Stimulated activated CD8-positive, alpha-beta memory T cell treated with anti-CD3 and anti-CD28 coated beads, Interleukin-2, amount 100 ng/mL, for 1 hour (primary cell): ENCODE data around the gene HRH1.

Source experiments
- DNase-seq, 2 donors: peaks; one replicate each; pipeline ENCODE4 v3.0.0-alpha.2; 2020; ENCODE audit warnings: low read depth in 2 of 2

HRH1 gene

DNA sequence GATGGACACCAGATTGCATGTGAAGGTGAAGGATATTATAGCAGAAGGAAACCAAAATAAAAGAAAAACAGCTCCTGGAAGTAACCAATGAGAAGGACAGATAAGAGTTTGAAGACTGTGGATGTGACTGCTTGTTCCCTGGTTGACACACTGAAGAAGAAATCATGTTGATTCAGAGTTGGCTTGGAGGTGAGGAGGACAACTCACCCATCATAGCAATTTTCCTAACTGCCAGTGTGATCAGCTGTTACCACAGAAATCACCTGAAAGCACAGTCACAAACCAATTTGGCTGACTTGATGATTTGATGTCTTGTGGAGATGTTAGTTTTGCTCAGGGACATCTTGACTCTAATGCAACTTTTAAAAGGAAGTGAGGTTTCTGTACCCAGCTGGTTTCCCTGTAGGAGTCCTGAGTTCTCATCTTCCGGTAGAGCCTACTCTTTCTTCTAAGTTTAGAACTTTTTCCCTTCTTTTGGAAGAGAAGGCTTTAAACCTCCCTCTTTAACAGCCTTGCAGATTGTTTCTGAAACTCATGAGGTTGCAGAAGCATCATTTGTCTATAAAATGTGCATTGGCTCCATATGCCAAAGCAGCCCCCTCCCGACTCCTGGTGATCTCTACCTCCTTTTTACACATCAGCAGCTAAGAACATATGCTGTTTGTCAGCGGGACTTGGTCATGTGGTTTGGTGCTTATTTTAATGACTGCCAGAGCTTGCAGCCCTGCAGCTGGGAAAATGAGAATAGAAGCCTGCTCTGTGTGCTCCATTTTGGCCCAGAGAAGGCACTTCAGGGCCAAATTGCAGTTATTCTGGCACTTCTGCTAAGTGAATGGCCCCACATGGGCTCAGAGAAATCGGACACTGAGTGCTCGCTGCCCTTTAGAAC lies 128.2 kb downstream of the HRH1 start:
- no peak for DNase-seq

DNA sequence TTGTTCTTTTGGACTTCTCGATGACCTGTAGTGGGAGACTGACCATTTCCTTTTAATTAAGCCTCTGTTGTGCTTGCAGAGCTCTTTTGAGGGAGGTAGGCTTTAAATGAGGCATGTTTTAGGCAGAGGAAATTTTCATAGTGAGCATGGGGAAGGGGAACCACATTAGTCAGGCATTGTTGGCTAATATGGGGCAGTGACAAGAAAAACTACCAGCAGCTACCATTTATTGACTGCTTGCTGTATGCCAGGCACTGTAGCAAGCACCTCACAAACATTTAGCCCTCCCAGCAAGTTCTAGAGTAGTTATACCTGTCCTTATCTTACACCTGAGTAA lies 128.8 kb downstream of the HRH1 start:
- no peak for DNase-seq

DNA sequence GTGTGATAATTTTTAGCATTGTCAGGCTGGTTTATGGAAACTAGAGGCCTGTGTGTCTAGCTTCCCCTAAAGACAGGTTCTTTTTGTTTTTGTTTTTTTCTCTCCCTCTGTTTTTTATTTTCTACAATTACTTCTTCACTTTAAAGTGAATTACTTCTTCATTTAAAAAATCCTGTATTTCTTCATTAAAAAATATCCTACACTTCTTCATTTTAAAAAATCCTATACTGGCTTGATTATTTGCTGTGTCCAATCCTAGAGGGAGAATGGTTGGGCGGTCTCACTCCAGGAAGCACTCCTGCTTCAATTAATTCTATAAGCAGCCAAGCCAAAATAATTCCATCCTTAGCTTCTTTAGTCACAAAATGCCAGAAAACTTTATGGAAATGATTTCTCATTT lies 129.7 kb downstream of the HRH1 start:
- DNase-seq = no peak

DNA sequence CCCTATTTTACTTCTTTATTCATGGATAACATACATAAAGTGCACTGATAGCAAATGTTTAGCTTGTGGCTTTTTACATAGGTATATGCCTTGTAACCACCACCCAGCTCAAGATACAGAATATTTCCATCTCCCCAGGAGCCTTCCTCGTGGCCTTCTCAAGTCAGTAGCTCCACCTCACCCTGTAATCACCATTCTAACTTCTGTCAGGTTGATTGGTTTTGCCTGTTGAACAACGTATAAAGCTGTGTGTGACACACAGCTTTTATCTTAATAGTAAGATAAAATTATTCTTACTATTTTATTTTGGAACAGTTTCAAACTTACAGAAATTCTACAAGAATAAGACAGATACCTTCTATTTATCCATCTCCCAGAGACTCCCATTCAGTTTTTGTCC lies 131.2 kb downstream of the HRH1 start:
- no peak for DNase-seq

DNA sequence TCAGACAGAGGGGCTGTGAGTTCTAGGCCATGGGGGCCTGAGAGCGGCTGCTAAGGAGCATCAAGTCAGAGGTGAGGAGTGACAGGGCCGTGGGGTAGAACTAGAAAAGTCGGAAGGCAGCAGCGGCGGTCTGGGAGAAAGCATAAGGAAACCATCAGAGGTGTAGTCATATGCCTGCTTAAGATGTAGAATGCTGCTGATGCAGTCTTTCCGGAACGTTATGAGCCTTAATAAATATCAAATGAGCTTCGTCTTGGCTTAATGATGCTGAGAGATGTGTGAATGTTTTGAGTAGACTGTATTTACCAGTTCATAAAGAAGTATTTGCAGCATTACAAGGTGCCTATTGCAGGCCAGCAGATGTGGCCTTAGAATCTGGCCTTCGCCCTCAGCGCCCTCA lies 133.1 kb downstream of the HRH1 start:
- DNase-seq = no peak

DNA sequence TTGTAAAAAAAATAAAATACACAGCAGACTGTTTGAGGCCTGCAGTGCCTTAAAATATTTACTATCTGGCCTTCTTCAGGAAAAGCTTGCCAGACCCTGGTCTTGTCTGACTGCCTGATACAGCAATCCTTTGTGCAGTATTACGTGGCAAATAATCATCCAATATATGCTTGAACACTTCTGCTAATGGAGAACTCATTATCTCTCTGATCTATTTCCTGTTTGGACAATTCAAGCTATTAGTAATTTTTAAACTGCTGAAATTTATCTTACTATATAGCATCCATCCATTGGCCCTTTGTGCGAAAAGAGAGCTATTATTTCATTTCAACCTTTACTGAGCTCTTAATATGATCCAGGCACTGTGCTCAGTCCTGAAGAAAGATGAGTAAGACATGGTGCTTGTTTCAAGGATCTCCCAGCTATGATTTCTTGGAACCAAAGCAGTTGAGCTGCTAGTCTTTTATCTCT lies 133.8 kb downstream of the HRH1 start:
- DNase-seq = no peak

DNA sequence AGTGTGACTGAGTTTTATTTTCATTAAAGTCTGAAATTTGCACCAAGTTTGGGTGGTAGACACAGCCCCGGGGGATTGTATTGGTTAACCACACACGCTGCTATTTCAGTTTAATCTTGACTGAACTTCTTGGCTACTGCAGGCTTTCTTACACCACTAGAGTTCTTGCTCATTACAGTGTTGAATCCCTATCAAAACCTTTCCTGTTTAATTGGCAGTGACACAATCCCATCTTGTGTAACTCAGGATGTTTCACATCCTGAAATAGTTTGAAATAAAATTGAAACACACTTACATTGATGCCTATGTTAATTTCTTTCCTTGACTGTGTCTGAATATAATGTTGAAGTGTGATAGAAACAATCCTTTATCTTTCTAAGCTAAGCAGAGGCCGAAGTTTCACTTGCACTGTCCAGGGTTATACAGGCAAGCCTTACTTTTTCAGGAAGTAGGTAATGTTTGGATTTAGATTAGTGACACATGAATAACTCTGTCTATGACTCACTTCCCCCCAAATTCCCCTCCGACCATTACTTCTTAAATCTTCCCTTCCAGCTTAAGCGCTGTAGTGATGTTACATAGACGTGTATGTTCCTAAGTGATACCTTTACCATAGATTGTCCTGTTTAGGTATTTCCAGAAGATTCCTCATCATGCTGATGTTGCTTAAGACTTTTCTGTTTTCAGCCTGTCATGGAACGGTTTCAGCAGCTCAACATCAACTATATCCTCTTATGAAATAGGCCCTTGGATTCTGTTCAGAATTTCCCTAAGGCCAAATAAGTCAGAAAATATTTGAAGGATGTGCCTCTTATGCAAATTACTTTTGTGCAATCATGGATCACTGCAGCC lies 134.7 kb downstream of the HRH1 start:
- no peak for DNase-seq

DNA sequence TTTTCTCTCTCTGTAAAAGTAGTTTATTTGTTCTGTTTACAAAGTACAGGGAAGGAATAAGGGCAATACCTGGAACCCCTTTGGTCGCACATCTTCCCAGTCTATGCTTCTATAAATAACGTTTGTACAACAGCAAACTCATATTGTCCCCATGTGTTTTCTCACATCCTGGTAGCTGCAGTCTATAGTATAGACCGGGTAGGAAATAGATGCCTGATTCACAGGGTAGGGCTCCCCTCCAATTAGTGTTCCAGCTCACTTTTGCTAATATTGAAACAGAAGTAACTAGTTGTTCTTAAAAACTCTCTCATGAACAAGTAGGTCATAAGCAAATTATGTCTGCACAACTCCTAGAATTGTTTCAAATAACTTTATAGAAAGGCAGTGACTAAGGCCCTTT lies 135.6 kb downstream of the HRH1 start:
- no peak for DNase-seq

DNA sequence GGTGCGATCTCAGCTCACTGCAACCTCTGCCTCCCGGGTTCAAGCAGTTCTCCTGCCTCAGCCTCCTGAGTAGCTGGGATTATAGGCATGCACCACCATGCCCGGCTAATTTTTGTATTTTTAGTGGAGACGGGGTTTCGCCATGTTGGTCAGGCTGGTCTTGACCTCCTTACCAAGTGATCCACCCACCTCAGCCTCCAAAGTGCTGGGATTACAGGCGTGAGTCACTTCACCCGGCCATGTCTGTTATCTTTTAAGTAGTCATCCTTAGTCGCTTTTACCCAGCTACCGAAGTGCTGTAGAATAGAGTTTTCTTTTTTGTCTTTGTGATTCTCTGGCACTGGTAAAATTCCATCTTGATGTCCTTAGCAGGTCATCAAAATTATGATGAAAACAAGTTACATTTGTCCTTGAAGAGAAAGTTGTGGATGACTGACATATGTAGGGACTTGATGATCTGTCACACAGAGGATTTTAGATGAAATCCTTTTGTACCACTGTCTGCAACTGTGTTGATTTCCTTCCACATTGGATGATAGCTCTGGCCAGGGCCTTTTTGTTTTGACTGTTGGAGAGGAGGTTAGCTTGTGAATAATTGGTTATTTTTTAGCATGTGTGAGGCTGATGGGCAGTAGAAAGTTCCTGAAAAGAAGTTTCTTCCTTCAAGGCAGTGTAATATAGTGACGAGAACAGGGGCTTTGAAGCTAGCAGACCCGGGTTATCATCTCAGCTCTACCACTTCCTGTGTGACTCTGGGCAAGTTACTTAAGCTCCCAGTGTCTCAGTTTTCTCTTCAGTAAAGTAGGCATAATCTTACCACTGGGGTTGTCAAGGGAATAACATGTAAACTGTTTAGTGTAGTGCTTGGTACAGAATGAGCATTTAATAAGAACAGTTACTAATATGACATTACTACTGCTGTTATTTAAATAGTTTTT lies 136.7 kb downstream of the HRH1 start:
- DNase-seq = no peak

DNA sequence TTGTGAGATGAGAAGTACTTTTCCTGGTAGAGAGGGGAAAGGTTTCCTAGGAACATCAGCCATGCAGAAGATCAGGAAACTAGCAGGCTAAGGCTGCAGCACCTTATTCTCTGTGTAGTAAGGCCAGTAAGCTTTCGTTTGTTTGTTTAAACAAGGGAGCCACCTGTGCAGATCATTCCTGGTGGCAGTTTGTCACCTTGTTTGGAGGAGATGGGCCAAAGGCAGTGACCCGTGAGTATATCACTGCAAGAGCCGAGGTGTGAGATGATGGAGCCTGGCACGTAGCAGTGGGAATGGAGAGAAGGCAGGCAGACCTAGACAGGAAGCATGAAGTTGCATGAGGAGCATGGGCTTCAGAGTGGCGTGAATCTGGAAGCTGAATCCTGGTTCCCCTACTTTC lies 137.5 kb downstream of the HRH1 start:
- no peak for DNase-seq

DNA sequence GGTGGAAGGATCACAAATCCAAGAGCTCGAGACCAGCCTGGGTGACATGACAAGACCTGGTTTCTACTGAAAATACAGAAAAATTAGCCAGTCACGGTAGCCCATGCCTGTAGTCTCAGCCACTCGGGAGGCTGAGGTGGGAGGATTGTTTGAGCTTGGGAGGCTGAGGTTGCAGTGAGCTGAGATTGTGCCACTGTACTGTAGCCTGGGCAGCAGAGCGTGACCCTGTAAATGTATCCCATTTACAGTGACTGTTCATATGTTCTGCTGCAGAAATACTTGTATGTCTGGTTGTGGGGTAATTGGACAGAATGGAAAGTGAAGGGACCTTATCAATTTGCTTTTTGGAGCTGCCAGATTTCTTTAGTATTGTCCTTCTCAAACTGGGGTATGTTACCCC lies 142.8 kb downstream of the HRH1 start:
- DNase-seq = no peak

DNA sequence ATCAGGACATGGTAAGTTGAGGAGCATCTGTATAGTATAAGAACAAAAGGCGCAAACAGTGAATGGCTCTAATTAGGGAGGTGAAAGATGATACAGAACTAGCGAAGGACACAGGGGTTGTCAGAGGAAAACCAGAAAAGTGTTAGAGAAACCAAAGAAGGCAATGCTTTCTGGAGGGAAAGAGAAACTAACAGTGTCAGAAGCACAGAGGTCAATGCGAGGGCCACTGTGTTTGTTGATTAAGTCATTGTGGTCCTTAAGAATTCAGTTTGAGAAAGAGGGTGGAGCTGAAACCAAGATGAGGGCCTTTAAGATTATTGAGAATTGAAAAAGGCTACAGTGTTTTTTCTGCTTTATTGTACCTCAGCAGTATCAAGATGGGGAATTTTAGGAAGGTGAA lies 146.7 kb downstream of the HRH1 start:
- no peak for DNase-seq

DNA sequence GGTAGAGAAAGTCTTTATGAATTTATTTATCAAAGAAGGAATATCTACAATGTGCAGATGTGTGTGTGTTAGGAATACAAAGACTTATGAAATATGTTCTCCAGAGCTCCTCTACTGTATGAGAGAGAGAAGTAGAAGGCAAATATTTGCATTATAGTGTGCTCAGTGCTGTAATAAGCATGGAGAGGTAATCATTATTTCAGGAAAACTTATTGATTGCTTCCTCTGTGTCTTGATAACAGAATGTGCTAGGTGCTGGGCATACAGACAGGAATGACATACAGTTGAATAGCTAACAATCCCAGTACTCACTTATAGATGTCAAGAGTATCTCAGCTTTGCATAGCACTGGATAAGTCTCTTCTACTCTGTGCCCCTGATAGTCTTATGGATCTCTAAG lies 148.2 kb downstream of the HRH1 start:
- no peak for DNase-seq

DNA sequence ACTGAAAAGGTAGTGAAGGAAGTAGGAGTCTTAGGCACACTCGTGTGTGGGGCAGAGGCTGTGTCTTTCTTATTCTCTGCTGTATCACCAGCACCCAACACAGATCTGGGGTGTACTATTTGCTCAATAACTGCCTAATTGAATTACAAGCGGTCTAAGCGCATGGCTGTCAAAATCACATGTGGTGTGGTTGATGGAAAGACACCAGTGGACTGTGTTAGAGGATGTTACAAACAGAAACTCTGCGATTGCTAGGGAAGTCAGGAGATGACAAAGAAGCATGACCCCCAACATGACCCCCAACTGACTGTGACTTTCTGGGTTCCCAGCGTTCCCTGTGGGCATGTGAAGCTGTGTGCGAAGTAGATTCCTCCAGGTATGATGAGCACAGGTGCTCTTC lies 149.9 kb downstream of the HRH1 start:
- DNase-seq = no peak

DNA sequence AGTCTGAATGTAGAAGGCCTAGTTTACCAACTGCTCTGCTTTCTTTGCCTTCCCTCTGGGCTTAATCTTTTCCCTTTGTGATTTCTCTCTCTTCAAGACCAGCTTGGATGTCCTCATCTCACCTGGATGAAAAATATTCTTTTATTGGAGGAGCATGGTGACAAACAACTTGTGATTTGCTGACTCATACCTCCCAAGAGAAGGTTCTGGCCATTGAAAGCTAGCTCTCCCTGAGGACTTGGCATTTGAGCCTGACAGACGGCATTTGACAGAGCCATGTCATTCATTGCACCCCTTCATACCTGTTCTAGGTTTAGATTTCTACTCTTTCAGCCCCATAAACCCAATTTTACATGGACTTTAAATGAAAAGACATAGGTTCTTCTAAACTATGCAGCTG lies 151.2 kb downstream of the HRH1 start:
- no peak for DNase-seq

DNA sequence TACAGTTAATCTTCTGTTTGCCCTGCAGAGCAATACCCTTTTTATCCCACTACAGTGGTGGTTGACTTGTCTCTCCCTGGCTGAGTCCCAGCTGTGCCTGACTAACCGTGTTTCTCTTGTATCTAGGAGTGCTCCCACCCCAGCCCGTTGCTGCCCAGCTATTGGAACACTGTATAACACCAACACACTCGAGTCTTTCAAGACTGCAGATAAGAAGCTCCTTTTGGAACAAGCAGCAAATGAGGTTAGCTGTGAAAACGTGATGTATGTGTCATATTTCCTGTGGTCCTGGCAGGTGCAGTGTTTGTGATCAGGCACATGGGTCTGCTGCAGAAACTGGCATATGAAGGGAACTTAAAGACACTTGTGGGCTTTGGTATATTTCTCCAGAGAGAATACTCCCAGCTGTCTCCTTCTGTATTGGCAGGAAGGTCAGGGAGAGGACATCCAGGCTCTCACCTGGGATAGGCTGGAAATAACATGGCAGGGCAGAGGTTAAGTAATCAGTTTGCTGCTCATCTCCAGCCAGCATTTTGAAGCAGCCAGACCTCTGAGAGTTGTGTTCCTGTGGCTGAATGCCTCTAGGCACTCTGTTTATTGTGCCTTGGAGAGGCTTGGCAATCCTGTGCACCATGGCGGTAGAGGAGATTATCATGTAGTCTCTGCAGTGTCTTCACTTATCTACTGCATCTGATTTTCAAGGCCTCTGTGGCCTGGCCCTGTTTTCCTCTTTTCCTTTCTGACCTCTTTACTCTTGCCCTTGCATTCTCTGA lies 152.7 kb downstream of the HRH1 start:
- peak in 1 of 2 donors; percentile 9 for DNase-seq

DNA sequence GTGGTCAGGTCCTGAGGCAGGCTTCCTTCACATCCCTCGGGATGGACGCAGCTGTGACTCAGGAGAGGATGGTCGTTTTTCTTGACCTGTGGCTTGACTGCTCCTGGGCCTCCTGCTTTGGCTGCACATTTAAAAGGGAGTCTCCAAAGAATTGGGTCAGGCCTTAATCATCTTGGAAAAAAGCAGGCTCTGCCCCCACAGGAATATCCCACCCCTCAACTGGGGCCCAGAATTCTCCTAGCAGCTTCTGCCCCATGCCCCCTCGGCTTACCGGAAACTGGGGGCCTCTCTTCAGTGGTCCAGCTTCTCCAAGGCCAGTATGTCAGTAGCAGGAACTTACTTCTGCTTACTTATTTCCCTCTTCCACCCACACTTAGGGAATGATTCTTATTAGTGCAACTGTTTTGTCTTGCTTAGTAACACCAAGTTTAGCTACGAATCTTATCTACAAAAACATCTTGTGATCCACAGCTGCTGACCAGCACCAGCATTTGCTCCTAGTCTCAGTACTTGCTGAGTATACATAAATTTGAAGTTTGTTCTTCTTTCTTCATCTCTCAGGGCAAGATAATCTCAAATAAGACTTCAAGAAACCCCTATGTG lies 153.6 kb downstream of the HRH1 start:
- DNase-seq = no peak

DNA sequence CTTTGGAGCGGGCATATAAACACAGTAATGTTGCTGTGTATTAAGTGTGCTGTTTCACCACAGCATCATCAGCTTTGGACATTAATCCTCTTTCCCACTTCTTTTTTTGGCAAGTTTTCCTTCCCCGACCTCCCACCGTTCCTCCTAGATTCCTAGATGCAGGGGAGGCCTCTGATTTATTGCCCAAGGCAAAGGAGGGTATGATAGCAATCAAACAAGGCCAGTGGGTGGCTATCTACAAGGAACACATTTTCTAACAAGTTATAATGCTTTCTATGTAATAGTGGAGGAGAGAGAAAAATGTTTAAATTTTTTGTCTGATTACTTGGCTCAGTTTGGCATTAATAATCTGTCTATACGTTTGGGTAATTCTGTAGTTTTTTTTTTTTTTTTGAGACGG lies 156.0 kb downstream of the HRH1 start:
- DNase-seq = no peak

DNA sequence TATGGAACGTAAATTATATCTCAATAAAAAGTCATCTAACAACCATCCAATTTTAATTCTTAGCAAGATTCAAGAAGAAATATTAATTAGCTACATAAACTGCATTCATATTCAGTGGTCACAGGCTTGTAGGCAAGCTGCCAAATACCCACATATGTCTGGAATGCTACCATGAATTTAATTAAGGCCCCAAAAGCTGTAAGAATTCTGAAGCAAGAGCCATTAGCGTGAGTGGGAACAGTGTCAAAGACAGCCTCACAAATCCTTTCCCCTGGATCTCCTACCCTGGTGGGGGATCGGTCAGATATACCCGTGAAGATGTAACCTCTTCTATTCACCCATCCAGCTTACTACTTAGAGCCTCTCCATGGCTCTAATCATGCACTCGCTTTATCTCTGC lies 157.9 kb downstream of the HRH1 start:
- no peak for DNase-seq
